Stimulated activated CD8-positive, alpha-beta memory T cell treated with anti-CD3 and anti-CD28 coated beads, Interleukin-12 subunit alpha, Interleukin-12 subunit beta, amount 100 ng/mL, for 24 hours (primary cell): Measurements from ENCODE around the gene CD82.
A peak's percentile ranks its signal among the peaks of the same experiment; 100 is the strongest.

Experiments used
- DNase-seq: peaks from one replicate; pipeline ENCODE4 v3.0.0-alpha.2; 2020; ENCODE audit errors: extremely low read depth

The CD82 gene

DNA sequence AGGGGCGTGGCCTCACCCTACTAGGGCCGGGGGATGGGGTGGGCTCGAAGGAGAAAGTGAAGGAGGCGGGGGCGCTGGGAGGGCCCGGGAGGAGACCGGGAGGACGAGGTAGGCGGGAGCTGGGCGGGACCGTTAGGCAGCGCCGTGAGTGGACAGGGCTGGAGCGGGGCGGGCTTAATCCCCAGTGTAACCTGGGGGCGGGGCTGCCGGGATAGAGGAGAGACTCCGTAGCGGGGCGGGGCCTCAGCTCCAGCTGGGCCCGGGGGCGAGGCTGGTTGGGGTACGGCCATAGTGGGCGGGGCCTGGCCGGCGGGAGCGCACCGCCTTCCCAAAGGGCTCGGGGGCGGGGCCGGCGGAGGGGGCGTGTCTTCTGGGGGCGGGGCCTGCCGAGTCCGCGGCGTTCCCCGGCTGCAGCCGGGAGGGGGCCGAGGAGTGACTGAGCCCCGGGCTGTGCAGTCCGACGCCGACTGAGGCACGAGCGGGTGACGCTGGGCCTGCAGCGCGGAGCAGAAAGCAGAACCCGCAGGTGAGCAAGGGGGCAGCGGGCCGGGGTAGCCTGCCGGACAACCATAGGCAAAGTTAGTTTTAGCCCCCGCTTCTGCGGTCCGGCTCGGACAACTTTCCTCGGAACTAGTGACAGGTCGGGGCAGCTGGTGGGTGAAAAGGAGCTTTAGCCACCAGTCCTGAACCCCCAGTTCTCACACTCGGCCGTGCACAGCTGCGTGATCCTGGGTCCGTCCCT lies at the start of gene CD82:
Gene CD82 (plus strand): TSS at position 453 of the 742 bp plus-strand sequence. CDS start 29,000 bp downstream, outside the sequence.
- peak; percentile 98 for DNase-seq

DNA sequence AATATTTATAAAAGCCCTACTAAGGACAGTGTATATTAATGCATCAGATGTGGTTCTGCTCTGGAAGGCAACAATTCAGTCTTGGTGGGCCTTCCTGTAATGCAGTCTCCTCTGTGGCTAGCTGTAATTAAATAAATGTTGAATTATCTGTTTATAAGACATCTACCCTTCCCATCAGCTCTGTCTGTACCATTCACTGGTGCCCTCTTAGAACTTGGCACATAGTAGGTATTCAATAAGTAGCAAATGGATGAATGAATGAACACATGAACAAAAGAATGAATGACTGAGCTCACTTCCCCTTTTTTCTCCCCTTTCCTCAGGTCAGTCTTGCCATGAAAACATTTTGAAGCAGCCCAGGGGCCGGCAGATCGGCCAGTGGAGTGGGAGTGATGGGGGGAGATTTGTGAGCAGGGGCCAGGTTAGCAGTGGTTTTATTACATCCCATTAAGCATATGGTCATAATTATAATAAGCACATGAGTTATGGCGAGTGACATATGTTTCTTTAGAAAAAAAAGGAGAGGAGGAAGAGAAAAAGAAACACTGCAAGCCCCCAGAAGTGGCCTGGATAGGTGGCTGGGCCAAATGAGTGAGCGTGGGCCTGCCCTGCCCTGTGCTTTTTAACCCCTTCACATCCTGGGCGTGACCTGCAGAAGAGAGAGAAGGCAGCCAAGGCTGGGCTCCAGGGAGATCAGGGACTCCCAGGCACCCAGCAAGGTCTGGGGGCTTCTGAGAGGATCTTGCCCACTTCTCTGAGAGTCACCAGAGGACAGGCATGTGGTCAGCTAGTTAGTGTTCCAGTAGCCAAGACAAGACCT lies 48.6 kb upstream of the CD82 start:
- no peak for DNase-seq

DNA sequence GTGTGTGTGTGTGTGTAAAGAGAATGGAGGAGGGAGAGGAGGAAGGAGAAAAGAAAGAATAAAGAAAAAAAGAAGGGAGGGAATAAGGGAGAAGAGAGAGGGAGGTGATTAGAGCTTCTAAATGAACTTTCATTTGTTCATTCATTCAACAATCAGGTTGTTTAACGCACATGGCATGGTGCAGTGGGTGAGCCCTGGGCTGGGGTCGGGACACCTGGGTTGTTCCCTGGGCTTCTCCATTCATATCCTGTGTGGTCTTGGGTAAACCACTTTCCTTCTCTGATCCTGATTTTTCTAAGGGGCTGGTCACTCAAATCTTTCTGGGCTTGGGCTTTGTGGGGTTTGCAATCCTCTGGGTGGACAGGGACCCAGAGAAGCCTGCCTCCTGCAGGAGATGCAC lies 47.9 kb upstream of the CD82 start:
- DNase-seq: no peak

DNA sequence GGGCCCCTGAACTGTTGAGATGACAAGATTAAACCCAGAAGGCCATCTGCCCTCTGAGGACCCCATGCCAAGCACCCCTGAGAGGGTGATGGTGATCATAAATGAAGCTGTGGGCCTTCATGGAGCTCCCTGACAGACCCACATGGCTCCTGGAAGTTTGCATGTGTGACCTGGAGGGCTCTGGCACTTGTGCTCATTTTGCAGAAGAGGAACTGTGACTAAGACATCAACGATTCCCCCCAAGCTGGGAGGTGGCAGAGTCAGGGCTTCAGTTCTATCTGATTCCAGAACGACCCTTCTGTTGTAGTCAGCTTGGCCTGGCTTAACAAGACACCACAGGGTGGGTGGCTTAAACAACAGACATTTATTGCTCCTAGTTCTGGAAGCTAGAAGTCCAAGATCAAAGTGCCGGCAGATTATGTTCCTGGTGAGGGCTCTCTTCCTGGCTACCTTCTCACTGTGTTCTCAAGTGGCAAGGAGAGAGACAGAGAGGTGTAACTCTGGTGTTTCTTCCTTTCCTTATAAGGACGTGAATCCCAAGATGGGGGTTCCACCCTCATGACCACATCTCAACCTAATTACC lies 46.4 kb upstream of the CD82 start:
- no peak for DNase-seq

- no peak for DNase-seq
Observed at GRCh38 chr11:44519989-44520737, 45.3 kb upstream of the CD82 start.

DNA sequence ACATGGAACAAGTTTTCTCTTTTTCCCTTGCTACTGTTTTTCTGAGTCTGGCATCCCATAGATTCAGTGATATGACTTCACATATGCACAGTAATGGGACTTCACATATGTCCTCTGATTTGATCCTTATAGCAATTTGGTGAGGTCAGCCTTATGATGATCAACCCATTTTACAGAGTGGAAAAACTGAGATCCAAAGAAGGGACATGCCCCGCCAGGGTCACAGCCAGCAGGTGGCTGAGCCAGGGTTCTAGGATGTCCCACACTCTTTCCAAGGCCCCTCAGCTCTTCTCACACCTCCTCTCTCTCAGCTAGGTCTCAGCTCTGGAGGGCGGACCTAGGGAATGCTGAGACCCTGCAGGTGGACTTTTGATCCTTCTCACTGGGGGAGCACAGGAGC lies 44.3 kb upstream of the CD82 start:
- no peak for DNase-seq

DNA sequence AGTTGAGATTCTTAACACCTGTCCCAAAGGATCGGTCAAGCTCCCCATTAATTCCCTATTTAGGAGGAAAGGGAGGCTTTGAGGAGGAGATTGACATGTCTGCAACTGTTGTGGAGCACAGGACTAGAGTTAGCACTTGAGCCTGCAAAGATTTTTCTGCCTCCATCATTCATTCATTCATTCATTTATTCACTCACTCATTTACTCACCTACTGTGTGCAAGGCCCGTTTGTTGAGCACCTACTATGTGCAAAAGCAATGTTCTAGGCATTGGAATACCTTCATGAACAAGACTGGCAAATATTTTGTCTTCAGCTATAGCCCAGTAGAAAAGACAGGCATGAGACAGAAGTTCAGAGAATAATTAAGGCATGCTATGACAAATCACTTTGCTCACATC lies 43.2 kb upstream of the CD82 start:
- no peak for DNase-seq

DNA sequence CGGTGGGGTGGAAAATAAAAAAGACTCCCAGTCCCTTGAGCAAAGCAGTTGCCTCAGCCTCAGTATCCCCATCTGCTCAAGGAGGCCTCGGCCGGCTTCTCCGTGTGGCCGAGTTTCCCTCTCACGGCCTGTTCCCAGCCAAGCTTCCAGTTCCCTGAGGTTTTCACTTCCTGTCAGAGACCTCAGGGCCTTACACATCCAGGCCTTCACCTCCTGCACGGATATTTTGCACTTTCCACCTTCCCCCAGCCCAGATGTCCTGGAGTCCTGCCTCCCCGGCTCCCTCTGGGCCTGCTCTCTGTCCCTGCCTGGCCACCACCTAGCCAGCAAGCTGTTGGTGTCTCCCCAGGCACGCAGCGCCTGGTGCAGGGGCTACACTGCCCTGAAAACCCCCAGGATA lies 41.1 kb upstream of the CD82 start:
- DNase-seq: no peak

GRCh38 chr11:44524751-44525201 lies 40.7 kb upstream of the CD82 start:
- DNase-seq: no peak

DNA sequence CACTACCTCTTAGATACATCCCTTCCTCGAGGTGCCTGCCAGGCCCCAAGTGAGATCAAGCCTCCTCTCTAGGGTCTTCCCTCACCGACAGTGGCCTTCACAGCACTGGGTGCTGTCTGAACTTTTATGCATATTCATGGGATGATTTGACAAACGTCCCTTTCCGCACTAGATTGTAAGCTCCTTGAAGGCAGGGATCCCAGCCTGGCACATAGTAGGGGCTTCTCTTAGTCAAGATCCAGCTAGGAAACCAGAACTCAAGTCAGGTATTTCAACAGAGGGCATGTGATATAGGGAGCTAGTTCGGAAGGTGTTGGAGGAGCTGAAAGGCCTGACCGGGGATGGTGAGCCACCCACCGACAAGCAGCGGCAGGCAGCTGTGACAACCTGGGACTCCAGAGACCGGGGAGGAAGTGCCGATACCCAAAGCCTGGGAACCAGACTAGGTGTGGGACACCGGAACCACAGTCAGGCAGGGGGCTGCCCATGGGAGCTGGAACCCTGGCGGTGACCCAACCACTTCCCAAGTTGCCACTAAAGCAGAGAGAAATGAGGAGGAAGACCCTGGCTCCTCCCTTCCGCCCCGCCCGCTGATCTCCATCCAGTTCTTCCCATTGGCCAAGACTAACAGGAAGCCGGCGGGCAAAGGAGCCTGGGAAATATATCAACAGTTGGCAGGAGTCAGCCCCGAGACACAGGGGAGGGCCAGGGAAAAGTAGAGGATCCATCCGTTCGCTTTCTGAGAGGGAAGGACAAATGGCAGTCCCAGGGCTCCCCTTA lies 39.8 kb upstream of the CD82 start:
- DNase-seq: no peak

DNA sequence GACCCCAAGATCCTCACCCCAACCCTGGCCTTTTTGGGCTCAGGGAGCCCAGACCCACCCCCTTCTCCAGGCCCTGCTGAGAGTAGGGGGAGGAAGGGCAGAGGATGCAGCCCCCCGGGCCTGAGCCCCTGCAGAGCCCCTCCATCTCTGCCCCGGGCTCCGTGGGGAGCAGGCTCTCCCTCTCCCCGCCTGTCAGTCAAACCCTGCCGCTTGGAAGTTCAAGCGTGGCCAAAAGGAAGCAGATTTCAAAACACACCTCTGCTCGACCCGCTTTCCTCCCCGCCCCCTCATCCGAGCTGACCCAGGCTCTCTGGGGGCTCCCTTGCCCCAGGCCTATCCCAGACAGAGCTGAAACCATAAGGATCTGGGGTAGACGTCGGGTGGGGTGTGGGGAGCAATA lies 39.0 kb upstream of the CD82 start:
- DNase-seq: no peak

GRCh38 chr11:44527476-44527875 lies 38.0 kb upstream of the CD82 start:
- DNase-seq: no peak

- no peak for DNase-seq
Observed at GRCh38 chr11:44528103-44528502, 37.4 kb upstream of the CD82 start.

GRCh38 chr11:44528581-44528980 lies 36.9 kb upstream of the CD82 start:
- no peak for DNase-seq

DNA sequence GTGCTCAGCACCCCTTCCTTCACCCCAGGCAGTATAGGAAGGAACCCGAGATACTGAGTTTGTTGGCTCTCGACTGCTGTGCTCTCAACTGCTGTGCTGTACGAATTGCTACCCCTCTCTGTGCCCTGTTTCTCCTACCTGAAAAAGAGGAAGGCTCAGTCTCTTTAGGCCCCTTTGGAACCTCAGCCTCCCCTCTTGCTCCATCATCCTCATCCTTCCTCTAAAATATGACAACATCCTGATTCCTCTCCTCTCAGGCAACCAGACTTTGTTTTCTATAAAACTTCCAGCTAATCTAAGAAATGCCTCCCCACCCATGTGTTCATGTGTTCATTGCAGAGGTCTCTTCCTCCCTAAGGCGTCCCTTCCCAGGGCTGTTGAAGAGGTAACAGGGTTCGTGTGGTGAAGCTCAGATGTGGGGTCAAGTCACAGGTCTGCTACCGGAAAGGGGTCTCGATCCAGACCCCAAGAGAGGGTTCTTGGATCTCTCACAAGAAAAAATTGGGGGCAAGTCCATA lies 35.5 kb upstream of the CD82 start:
- DNase-seq: no peak

- DNase-seq: no peak
Observed at GRCh38 chr11:44530413-44531115, 34.9 kb upstream of the CD82 start.

DNA sequence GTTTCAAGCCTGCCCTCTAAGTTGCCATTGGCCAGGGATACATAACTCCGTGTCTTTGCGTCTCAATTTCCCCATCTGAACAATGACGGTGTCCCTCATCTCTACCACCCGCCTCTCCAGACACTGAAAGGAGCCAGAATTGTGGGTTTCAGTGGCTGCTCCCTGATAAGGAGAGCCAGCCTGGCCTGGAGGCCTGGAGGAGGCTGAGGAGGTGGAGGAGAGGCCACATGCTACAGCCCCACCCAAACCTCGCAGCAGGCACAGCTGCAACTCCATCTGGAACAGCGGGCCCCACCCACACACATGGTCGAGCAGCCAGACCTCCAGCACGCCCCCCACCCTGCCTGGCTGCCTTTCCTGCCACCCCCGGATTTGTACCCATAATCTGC lies 34.4 kb upstream of the CD82 start:
- no peak for DNase-seq

- DNase-seq: no peak
Observed at GRCh38 chr11:44531636-44532035, 33.8 kb upstream of the CD82 start.

- no peak for DNase-seq
Observed at GRCh38 chr11:44532809-44533208, 32.7 kb upstream of the CD82 start.

DNA sequence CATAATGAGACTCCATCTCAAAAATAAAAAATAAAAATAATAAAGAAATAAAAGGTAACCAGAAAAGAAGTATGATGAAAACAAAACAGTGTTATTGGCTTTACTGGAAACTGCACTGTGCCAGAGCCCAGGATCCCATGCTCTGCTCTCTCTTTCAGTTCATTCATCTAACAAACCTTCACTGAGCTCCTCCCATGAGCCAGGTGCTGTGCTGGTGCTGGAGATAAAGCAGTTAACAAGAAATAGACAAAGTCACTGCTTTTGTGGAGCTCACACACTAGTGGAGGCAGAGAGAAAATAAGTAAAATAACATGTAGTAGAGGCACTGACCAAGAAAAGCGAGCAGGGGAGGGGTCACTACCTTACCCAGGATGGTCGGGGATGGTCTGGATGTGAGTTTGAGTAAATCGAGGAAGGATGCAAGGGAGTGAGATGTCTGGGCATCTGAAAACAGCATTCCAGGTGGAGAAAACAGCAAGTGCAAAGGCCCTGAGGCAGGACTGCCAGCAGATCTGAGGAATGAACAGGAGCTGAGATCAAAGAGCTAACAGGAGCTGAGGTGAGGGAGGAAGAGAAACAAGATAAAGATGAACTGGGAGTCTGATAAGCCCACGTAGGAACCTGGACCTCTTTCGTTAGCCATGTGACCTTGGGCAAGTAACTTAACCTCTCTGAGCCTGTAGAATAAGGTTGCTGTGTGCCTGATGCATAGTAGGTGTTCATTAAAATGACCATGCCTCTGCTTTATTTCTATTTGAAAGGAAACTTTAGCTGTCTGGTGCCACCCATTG lies 31.3 kb upstream of the CD82 start:
- no peak for DNase-seq
